ENCODE data around the gene CCNG2. TPM values are rescaled to one million over a fixed set of nuclear protein-coding genes. Genes with fewer than 3 reads are reported as not detected.
A peak's percentile ranks its signal among the peaks of the same experiment; 100 is the strongest.

CCNG2 gene
- total and polyA plus RNA-seq, 9 of the 15 experiments (the other 6 are each of a cell fraction or from before 2014, with no cell fraction given), result 0.49 to 6.6 (median 2.9) TPM

DNA sequence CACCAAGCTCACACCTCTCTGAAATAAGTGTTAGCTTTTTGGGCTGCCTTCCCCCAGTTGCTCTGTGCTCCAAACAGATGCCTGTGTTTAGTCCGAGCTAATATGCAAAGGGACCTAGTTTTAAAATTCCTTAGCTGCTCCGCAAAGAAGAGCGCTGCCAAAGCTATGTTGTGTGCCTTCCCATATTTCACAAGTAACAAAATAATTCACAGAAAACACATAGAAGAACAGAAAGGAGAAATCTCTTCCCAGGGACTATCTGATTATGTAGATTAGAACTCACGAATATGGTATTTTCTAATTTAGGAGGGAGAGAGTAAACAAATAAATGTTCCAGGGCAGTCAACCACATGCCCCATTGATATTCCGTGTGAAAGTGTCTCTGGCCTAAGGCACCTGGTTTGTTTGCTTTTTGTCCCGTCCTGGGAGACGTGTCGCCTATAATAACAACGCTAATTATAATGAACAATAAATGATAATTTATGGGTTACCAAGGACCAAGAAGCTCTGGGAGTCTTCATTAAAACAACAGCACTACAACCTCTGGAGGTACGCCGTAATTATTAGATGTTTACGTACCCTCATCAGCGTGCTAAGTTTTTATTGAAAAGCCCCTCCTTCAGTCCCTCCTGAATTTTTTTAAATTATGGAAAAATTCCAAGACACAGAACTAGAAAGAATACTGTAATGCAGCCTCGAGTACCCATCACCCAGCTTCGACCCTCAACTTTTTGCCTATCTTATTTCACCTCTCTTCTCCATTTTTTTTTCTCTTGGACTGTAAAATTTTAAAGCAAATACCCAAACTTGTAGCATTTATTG, 1.2 kb upstream of the CCNG2 start:
- TSS peak; percentile 91 for BruUV-seq (replicated peaks)
- TF ChIP-seq ZBTB40 (IDR thresholded peaks at IDR 0.05) (peak; percentile 10; the same call in 1 of the 2 replicates), ZBTB40 (CRISPR knock-in tag; IDR thresholded peaks at IDR 0.05) (no peak), ZNF398 (CRISPR knock-in tag; IDR thresholded peaks at IDR 0.05) (no peak), ZNF395 (CRISPR knock-in tag; IDR thresholded peaks at IDR 0.05) (0 out of 2 replicates have a peak, but pooled peaks have one; percentile 31)
- Histone ChIP-seq H3K4me1 (replicated peaks in 1 of 2; ENCODE audit: control insufficient read depth in 2 of 2, insufficient read depth in 2 of 2, low read length in 2 of 2) (peaks cover 3 to 17% of the 10 kb centered on the region in 2 experiments; a peak in 4 of 5 replicates), H3K9me1 (ENCODE audit: control insufficient read depth, insufficient read depth, low read length) (no peaks in the 10 kb centered on the region), H3K4me3 (peak overlapping the region; percentile 73), H3K9ac (ENCODE audit: insufficient read depth in 1 of 2, low read depth in 2 of 2, low read length in 2 of 2) (peak overlapping the region in 1 of 2 experiments; percentile 78; a peak in 3 of 4 replicates), H3K4me2 (ENCODE audit: insufficient read depth, low read length) (peak overlapping the region; percentile 86), H4K20me1 (replicated peaks; ENCODE audit: control insufficient read depth, insufficient read depth, low read length) (no peaks in the 10 kb centered on the region), H3K27me3 (ENCODE audit: control insufficient read depth in 2 of 2, insufficient read depth in 2 of 2, low read length in 2 of 2) (no peaks in the 10 kb centered on the region), H3K9me3 (replicated peaks; ENCODE audit: control insufficient read depth, insufficient read depth, low read depth, low read length) (no peaks in the 10 kb centered on the region), H3K27ac (ENCODE audit: extremely low read depth, low read depth, low read length) (peak overlapping the region; percentile 19; the same call in 1 of the 3 replicates), H3K79me2 (ENCODE audit: control insufficient read depth, insufficient read depth, low read length) (no peaks in the 10 kb centered on the region), H3K36me3 (ENCODE audit: control insufficient read depth, insufficient read depth, low read length) (no peaks in the 10 kb centered on the region), H2AFZ (ENCODE audit: low read depth, low read length) (peak overlapping the region; percentile 87)
- in situ Hi-C loops (cut with MboI), result no loop called here
- POLR2A ChIA-PET, result interaction anchor here (1.0 kb wide), 1 partner anchor 9 kb away, joined by 4 read pairs; no protein-coding TSS in a partner anchor
- ATAC-seq (no peak), FAIRE-seq (peak; percentile 23), DNase-seq (ENCODE audit: extremely low read depth in 1 of 4, low spot score in 3 of 4) (no peak)
- intact Hi-C loops (cut with micrococcal nuclease), result loop anchor here (2.0 to 5.0 kb wide), 4 partner anchors 49 to 207 kb away; partner anchors contain the start of genes CCNI and SEPTIN11
- WGBS (ENCODE audit: insufficient coverage, low coverage, missing lambda C conversion rate), result 34% methylated on average over 15 of the region's 15 CpGs
- CTCF ChIA-PET (ENCODE audit: low intra/inter-chr PET ratio), result no interaction called here
